NCI-H510A treated with DMSO at 0.1 percent for 48 hours (cell line): ENCODE results near the gene DRAXIN.
A peak's percentile ranks its signal among the peaks of the same experiment; 100 is the strongest.

Experiments used
- DNase-seq: peaks from one replicate; lab custom pipeline; 2025; lab: John Stamatoyannopoulos, UW

Gene DRAXIN, protein sequence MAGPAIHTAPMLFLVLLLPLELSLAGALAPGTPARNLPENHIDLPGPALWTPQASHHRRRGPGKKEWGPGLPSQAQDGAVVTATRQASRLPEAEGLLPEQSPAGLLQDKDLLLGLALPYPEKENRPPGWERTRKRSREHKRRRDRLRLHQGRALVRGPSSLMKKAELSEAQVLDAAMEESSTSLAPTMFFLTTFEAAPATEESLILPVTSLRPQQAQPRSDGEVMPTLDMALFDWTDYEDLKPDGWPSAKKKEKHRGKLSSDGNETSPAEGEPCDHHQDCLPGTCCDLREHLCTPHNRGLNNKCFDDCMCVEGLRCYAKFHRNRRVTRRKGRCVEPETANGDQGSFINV

GRCh38 chr1:11691302-11691914 is at the start of gene DRAXIN:
DRAXIN (plus strand) TSS chr1:11691710; CDS start chr1:11706259, 14,549 bp downstream.
- DNase-seq: peak; percentile 83

GRCh38 chr1:11641776-11642305 is 49.7 kb upstream of the DRAXIN start:
- DNase-seq: no peak

DNA sequence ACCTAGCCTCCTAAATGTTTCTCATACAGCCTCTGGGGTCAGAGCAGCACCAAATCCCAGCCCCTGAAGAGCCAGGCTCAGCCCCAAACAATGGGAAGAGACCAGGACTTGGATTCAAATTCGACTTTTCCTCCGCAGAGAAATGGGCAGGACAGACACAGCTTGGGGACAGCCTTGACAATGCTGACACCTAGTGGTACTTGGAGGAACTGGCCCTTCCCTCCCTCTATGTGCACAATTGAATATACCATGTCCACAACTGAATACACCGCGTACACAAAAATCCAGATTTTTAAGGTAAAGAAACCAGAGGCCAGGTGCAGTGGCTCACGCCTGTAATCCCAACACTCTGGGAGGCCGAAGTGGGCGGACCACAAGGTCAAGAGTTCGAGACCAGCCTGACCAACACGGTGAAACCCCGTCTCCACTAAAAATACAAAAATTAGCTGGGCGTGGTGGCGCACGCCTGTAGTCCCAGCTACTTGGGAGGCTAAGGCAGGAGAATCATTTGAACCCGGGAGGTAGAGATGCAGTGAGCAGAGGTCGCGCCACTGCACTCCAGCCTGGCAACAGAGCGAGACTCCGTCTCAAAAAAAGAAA is 49.0 kb upstream of the DRAXIN start:
- peak; percentile 99 for DNase-seq

DNA sequence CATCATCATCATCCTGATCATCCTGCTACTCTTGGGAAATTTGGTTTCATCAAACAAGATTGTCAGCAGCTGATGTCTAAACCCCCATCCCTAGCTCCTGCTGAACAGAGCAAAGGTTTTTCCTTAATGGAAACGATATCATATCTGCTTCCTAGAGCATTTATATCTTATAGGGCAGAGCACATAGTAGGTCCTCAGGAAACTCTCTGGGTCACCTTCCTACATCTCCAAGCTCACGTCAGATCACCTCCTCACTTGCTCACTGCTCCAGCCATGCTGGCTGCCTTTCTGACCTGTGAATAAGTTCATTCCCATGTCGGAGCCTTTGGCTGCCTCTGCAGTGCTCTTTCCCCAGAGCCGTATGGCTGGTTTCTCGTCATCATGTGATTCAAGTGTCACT is 47.7 kb upstream of the DRAXIN start:
- no peak for DNase-seq

GRCh38 chr1:11645270-11645669 is 46.2 kb upstream of the DRAXIN start:
- no peak for DNase-seq

GRCh38 chr1:11645670-11646265 is 45.7 kb upstream of the DRAXIN start:
- peak; percentile 98 for DNase-seq

GRCh38 chr1:11646317-11646716 is 45.2 kb upstream of the DRAXIN start:
- no peak for DNase-seq

DNA sequence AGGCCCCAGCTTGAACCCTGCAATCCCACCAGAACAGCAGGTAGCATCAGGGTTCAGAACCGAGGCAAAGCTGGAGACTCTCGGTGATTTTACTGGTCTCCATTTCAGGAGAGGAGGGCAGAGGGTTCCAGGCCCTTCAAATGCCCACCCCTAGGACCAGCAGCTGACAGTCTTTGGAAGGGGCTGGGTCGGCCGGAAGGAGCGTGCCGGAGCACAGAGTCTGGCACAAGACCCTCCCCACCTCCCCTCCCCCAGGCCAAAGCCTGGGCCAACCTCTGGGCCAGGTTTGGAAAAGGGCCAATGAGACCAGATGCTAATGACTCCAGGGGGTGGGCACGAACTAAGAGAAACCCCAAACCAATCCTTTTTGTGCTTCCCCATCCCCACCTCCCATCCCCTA is 44.2 kb upstream of the DRAXIN start:
- no peak for DNase-seq

GRCh38 chr1:11648039-11648438 is 43.5 kb upstream of the DRAXIN start:
- DNase-seq: no peak

- no peak for DNase-seq
These were observed 42.8 kb upstream of the DRAXIN start for GRCh38 chr1:11648732-11649158.

GRCh38 chr1:11649237-11649623 is 42.3 kb upstream of the DRAXIN start:
- no peak for DNase-seq

- no peak for DNase-seq
These were observed 41.7 kb upstream of the DRAXIN start for GRCh38 chr1:11649624-11650330.

DNA sequence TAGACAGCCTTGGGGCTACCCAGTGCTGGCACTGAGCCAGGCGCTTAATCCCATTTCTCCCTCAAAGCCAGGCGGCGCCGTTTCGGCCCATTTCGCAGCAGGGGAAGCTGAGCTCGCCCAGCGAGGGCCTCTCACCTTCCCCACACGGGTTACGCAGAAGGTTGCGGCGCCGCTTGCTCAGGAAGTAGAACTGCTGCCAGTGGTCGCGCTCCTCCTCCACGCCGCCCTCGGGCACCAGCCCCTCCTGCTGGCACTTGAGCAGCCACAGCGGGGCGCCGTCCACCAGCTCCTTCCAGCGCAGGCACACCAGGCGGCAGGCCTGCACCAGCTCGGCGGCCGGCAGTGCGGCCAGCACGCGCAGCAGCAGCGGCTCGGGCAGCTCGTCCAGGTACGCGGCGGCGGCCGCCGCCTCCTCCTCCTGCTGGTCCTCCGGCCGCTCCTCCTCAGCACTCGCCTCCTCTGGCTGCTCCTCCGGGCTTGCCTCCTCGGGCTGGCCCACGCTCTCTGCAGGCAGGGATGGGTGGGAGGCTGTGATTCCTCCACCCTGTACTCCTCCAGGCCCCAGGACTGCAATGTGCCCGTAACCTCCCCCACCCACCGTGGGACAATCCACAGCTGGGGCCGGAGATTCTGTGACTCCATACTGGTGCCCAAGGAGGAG is 41.0 kb upstream of the DRAXIN start:
- peak; percentile 95 for DNase-seq

DNA sequence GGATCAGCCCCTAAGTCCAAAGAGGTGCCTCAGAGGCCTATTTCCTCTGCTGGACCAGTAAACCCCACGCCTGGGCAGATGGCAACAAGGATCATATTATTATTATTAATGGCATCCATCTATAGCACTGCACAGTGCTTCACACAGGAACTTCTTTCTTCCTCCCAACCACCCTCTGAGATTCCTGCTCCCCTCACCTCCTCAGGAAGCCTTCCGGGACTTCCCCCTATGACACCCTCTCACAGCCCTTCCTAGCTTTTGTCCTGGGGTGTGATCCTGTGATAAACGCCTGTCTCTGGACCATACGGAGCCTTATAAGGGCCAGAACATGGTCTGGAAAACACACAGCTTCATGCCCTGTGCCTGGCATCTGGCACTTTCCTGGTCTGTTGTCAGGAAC is 40.5 kb upstream of the DRAXIN start:
- no peak for DNase-seq

DNA sequence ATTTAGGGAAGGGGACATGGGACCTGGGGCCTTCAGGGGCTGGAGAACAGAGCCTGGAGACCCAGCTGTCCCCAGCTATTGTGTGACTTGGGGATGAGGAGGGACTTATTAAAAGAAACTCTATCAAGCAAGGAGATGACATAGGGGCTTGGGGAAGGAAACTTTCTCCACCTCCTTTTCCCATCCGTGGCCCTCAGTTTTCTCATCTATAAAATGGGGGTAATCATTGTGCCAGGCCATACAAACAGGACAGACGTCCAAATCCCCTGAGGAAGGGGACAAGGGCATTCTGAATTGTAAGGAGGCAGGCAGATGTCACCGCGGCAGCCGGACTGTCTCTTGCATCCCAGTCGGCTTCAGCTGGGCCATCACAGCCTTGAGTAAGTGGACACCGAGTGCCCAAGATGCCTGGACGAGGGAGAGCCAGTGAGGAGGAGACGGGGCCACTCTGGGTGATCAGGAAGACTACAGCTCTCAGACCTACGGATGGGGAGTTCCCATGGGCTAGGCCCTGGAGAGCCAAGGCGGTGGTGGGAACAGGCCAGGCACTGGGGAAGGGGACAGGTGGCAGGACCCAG is 39.2 kb upstream of the DRAXIN start:
- DNase-seq: no peak

DNA sequence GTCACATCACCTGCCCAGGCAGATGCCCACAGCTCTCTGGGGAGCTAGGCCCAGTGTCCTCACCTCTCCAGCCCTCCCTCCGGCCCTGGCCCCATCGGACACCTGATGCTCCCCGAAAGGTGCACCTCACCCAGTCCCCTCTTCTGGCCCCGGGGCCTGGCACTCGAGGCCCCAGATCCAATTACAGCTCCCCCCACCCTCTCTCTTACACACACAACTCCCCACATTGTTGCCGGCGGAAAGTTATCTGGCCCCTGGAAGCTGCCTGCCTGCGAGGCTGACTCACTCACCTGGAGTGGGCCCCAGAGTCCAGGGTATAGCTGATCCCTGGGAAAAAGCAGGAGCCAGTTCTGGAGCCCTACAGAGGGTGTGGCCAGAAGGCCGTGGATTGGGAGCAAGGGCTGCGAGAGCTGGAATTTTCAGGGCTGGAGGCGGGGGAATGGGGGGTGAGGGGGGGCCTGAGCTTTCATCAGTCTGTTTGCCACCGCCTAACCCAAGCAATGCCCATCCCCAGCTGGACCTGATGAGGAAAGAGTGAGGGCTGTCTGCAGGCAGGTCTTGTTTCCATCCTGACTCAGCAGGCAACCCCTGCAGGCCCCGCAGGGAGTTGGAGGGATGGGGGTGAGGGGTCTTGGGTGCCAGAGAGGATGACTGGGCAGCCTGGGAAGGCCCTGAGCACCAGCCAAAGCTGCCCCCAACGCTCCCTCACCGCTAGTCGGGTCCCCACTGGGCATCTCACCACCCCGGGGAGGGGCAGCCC is 38.2 kb upstream of the DRAXIN start:
- DNase-seq: no peak

GRCh38 chr1:11653861-11654136 is 37.7 kb upstream of the DRAXIN start:
- no peak for DNase-seq

DNA sequence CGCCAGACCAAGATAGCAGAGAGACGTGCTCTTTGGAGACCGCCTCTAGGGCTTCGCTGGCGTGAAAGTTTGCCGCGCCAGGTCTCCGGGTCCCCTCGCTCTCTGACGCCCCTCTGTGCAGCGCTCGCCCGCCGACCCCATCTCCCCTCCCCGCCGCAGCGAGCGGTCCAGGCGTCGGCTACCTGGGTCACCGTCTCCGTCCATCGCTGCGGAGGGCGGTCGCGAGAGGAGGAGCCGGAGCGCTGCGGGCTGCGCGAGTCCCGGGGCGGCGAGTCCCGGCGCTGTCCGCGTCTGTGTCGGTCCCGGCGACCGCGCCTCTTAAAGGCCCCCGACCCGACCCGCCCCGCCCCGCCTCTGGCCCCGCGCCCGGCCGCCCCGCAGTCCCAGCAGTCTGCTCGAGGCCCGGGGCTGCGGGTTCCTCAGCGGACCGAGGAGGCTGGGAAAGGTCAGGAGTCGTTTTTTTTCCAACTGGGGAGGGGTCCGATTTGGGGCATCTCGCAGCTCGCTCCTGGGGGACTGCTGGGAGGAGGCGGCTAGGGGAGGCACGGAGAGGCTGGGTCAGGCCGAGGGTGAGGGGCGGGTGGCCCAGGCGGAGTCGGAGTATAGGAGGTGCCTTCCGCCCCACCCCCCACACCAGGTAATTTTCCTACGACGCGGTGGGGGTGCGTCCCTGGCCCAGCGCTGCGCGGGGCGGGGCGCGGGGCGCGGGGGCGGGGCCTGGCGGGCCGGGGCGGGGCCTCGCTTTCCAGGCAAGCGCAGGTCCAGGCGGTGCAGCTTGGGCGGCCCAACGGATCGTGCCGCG is 37.2 kb upstream of the DRAXIN start, which contains the start of the genes FBXO2 and FBXO44:
FBXO2 (minus strand) TSS at position 293 of the 802 bp plus-strand sequence; CDS start at position 204, 89 bp downstream.
FBXO44 (plus strand) TSS at position 741 of the 802 bp plus-strand sequence. CDS start 959 bp downstream, outside the sequence.
- peak; percentile 47 for DNase-seq
